ENCODE measurements around the gene CEACAM1.

CEACAM1 gene

GRCh38 chr19:42528354-42529247 lies at the start of gene CEACAM1:
Gene CEACAM1 (minus strand): TSS chr19:42528481. CDS start chr19:42528374, 107 bp downstream.
- TF ChIP-seq ZFX (IDR thresholded peaks at IDR 0.05) (no peak), CTCF (conservative IDR thresholded peaks at IDR 0.05) (no peak)
- H3K27ac ChIP-seq, result no peak within 1 kb of the TSS

- TF ChIP-seq CTCF (conservative IDR thresholded peaks at IDR 0.05), result no peak
- TF ChIP-seq ZFX (IDR thresholded peaks at IDR 0.05), result no peak
- no peak overlapping the region for H3K27ac ChIP-seq
Observed at GRCh38 chr19:42577016-42577415, 48.7 kb upstream of the CEACAM1 start.

- H3K27ac ChIP-seq, result no peak overlapping the region
- TF ChIP-seq ZFX (IDR thresholded peaks at IDR 0.05) (no peak), CTCF (conservative IDR thresholded peaks at IDR 0.05) (no peak)
Observed at GRCh38 chr19:42576241-42576640, 48.0 kb upstream of the CEACAM1 start.

GRCh38 chr19:42573642-42574041 lies 45.4 kb upstream of the CEACAM1 start:
- H3K27ac ChIP-seq, result no peak overlapping the region
- TF ChIP-seq ZFX (IDR thresholded peaks at IDR 0.05) (no peak), CTCF (conservative IDR thresholded peaks at IDR 0.05) (no peak)

- H3K27ac ChIP-seq, result no peak overlapping the region
- no peak for TF ChIP-seq CTCF (conservative IDR thresholded peaks at IDR 0.05)
- no peak for TF ChIP-seq ZFX (IDR thresholded peaks at IDR 0.05)
Observed at GRCh38 chr19:42571116-42571515, 42.8 kb upstream of the CEACAM1 start.

GRCh38 chr19:42569193-42569592 lies 40.9 kb upstream of the CEACAM1 start:
- no peak overlapping the region for H3K27ac ChIP-seq
- no peak for TF ChIP-seq CTCF (conservative IDR thresholded peaks at IDR 0.05)
- no peak for TF ChIP-seq ZFX (IDR thresholded peaks at IDR 0.05)

GRCh38 chr19:42568006-42568405 lies 39.7 kb upstream of the CEACAM1 start:
- TF ChIP-seq CTCF (conservative IDR thresholded peaks at IDR 0.05) (no peak), ZFX (IDR thresholded peaks at IDR 0.05) (no peak)
- H3K27ac ChIP-seq, result no peak overlapping the region

Measured in C4-2B (cell line).